GM19372 (cell line): ENCODE data around the gene ACTL6B.
A peak's percentile ranks its signal among the peaks of the same experiment; 100 is the strongest.

ENCODE experiments used
- ATAC-seq: cut with Tn5 transposase; IDR thresholded peaks from one replicate; pipeline ENCODE4 v1.9.1; 2021; ENCODE audit warnings: mild to moderate bottlenecking, low read depth, moderate library complexity; ENCODE audit not compliant: unreplicated experiment

Gene ACTL6B

DNA sequence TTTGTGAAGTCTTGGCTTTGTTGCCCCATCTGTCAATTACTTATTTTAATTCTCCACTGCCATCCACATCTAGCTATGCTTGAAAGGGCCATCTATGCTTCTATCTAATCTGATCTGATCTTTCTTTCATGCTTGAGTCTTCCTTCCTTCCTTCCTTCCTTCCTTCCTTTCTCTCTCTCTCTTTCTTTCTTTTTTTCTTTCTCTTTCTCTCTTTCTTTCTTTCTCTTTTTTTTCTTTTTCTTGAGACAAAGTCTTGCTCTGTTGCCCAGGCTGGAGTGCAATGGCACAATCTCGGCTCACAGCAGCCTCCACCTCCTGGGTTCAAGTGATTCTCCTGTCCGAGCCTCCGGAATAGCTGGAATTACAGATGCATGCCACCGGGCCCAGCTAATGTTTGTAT is 26.2 kb downstream of the ACTL6B start:
- ATAC-seq = no peak

DNA sequence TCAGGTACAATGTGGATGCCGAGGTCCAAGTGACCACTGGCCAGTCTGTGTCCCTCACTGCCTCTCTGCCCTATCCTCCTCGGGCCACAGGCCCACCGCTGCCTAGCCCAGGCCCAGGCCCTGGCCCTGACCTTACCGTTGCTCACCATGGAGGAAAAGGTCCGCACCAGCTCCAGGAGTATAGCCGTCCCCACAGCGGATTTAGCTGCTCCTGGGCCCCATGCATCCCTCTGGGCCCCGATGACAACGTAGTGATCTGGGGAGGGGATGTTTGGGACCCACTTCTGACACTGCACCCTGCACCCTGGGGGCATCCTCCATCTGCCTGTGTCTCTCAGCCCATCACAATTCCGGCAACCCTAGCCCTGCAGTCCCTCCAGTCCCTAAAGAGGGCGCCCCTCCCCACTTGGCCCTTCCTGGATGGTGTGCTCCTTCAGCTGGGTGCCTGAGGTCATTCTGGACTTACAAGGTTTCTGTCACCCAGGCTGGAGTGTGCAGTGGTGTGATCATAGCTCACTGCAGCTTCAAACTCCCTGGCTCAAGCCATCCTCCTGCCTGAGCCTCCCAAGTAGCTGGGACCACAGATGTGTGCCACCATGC is 27.0 kb downstream of the ACTL6B start:
- ATAC-seq = no peak

DNA sequence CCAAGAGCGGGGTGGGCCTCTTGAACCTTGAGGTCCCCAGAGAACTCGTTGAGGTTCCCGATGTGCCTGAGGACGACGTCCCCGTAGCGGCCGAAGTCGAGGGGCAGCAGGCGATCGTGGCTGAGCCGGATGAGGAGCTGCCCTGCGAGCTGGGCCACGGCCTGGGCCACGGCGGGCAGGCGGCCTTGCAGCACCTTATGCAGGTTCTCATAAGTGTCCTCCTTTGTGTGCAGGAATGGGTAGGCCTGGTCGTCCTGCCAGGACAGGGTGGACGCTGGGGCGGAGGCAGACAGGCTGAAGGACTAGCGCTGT is 29.1 kb downstream of the ACTL6B start:
- no peak for ATAC-seq

DNA sequence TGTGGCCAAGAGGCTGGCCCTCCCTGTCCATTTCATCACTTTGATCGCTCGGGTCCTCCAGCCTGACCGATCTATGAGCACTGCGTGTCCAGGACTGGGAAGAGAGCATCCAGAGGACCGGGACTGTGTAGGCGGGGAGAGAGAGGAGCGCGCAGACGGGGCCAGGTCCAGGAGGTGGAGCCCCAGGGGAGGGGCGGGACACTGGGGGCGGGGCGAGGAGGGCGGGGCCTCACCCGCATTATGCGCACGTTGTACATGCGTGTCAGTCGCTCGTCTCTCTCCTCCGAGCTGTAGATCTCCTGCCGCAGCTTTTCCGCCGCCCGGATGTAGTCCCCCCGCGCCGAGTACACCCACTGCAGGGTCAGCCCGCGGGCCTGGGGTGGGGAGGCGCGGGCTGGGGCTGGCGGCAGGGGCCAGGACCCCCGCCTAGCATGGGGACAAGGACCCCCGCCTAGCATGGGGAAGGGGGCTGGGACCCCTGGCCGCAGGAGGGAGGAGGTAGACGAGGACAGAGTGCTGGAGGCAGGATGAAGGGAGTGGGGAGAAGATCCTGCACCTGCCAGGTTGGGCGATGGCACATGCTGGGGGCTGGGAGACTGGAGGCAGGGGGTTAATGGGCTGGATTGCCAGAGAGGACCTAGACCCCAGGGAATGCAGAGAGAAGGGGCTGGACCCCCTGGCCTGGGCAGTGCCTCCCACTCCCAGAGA is 29.6 kb downstream of the ACTL6B start:
- ATAC-seq = peak; percentile 81

DNA sequence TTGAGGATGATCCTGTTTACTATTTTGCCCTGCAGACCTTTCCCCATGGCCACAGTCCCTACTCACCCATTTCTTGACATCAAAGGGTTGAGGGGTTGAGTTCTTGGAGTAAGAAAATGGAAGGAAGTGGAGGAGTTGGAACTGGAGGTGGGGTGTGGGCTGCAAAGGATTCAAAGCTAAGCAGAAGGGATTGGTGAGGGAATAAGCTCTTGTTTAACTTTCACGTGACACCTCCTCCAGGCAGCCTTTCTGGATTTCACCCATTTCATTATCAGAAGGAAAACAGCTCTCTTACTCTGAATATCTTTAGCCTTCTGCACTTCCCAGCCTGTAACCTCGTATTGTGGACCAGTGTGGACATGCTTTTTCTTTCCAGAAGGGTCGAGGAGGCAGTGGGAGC is 30.2 kb downstream of the ACTL6B start:
- no peak for ATAC-seq

DNA sequence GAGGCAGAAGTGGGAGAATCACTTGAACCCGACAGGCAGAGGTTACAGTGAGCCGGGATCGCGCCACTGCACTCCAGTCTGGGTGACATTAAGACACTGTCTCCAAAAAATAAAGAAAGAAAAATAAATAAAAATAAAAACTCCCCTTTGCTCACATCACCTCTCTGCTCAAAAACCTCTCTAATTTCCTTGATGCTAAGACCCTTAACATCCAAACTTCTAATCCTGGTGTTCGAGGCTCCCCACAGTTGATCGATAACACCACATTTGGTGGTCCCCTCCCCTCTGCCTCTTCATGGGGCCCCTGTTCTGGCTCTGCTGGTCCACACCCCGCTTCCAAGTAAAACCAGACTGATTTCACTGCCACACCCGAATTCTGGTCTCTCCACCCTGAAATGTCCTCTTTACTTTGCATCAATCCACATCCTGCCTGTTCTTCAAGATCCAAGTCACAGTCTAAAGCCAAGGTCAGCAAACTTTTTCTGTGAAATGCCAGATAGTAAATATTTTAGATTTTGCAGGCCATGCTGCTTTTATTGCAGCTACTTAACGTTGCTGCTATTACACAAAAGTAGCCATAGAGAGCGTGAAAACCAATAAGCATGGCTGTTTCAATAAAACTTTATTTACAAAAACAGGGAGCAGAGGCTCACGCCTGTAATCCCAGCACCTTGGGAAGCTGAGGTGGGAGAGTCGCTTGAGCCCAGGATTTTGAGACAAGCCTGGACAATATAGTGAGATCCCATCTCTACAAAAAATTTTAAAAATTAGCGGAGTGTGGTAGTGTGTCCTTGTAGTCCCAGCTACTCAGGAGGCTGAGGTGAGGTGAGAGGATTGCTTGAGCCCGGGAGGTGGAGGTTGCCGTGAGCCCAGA is 32.1 kb downstream of the ACTL6B start:
- ATAC-seq = no peak

DNA sequence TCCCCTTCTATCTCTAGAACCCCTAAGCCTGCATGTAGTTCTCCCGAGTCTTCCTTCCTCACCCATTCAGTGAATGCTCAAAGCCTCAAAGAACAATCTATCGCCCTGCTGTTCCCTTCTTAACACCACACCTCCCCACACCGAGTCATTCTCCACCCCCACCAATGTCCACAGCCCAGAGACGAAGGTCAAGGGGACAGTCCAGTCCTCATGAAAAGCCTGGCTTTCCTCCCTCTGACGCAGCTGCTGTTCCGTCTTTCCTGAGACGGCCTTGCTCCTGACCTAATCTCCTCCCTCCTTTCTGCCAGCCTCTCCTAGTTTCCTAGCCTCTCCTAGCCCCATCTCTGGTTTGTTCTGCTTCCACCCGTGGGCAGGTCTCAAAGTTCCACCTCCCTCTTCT is 34.7 kb downstream of the ACTL6B start:
- no peak for ATAC-seq

DNA sequence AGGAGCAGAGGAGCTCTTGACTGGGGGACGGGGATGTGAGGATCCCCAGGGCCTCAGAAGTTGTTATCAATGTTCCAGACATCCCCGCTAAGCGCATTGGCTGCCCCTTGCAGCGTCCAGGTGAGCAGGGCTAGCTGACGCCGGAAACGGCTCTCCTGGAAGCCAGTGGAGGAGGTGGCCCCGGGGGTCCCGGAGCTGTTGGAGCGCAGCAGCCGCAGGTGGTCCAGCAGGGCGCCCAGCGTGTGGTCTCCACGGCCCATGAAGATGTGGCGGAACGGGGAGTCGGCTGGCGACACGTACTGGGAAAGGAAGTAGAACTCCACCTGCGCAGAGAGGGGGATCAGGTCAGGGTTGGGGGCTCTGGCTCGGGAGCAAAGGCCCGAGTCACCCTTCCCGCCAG is 35.4 kb downstream of the ACTL6B start:
- no peak for ATAC-seq

DNA sequence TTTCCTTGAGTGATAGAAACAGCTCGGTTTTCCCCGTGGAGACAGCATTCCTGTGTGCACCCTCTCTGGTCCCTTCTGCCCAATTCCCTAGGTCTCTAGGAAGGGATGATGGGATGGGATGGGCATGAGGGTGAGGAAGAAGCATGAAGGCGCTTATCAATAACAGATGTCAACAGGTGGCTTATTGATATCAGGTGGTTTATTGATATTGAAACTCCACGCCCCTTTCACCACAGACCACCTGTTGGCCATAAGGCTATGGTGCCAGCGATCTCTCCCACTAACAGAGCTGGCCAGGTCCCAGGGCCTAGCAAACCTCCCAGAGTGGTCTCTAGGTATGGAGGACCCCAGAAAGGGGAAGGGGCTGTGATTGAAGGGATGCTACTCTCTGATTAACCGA is 36.0 kb downstream of the ACTL6B start:
- ATAC-seq = no peak

DNA sequence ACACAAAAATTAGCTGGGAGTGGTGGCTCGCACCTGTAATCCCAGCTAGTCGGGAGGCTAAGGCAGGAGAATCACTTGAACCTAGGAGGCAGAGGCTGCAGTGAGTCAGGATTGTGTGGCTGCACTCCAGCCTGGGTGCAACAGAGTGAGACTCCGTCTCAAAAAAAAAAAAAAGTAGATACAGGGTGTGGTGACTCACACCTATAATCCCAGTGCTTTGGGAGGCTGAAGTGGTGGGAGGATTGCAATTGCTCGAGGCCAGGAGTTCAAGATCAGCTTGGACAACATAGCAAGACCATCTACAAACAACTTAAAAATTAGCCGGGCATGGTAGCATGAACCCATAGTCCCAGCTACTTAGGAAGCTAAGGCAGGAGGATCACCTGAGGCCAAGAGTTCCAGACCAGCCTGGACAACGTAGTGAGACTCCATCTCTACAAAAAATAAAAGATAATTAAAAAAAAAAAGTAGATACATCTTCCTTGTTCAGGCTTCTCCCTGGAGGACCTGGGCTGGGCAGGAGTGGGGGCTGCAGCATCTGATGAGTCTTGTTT is 41.9 kb downstream of the ACTL6B start:
- ATAC-seq = no peak

DNA sequence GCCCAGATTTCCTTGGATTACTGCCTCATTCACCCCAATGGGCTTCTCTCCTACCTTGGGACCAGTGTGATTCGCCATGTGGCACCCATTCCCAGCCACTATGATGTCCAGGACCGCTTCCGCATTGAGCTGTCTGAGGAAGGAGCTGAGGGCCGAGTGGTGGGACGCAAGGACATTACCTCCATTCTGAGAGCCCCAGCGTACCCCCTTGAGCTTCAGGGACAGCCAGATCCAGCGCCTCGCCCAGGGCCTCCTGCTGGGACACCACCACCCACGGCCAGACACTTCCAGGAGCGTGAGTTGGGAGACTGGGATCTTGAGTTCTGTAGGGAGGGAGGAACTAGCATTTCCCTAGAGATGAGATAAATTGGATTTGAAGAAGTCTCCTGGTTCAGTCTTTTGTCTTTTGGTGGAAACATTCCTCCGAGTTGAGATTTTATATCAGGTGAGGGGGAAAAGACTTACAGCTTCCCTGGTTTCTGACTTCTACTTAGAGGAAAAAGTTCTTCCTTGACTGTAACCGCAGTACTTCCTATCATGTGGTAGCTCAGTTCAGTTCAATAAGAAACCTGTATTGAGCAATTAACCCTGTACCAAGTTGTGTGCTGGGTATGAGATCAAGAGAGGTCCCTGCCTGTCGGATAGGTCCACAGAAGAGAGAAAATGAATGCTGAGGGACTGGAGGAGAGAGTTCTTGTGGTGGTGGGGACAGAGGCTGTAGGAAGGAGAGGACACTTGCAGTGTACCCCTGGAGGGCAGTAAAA is 42.7 kb downstream of the ACTL6B start:
- ATAC-seq = no peak

DNA sequence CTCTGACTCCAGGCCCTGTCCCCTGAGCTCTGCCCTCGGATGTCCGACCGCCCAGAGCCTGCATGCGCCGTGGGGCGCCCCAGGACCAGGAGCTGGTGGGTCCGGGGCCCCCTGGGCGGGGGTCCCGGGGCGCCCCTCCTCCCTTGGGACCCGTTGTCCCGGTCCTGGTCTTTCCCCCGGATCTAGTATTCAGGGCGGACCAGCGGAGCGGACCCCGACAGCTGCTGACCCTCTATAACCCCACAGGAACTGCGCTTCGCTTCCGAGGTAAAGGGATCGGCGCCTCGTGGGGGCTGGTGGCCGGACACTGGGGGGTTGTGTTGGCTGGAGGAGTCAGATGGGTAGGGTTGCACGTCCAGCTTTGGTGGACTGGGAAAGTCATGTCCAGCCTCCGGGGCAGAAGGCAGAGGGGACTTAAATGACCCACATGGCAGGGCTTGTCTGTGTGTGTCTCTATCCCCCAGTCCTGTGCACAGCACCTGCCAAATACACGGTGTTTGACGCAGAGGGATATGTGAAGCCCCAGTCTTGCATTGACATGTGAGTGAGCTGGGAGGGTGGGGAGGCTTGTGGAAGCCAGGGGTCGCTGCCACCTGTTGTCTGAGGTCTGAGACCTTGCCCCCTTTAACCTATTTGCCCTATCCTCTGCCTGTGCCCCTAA is 43.4 kb downstream of the ACTL6B start:
- no peak for ATAC-seq

DNA sequence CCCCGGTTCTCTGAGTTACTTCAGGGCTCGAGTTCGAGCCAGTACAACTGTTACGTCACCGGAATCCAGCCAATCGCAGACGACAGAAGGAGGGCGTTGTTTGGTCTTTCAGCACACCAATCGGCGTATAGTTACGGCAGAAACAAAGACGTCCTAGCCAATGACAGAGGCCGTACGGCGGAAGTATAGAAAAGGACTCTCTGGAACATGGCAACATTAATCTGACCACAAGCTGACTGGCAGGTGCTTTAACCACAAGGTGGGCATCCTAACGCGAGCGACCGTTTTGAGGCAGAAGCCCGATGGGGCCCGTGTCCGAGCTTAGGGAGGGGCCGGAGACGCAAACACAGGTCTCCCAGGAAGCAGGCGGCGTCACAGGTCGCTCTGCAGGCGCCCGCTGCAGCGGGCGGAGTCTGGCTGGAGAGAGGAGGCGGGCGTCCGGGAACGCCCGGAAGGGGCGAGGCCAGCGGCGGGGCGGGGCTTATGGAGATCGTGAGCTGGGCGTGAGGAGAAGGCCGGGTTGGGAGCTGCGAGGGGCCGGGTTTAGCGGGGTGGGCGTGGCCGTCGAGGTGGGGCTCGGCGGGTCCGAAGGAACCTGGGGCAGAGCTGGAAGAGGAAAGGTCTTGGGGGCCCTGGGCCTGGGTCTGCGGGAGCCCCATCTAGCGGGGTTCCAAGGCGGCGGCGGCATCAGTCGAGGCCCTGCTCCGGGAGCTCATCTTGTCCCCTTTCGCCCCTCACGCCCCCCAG is 44.1 kb downstream of the ACTL6B start, which contains the start of gene MOSPD3:
TSS of gene MOSPD3 (plus strand) at position 558 of the 747 bp plus-strand sequence. CDS start 252 bp downstream, outside the sequence.
- peak; percentile 92 for ATAC-seq

DNA sequence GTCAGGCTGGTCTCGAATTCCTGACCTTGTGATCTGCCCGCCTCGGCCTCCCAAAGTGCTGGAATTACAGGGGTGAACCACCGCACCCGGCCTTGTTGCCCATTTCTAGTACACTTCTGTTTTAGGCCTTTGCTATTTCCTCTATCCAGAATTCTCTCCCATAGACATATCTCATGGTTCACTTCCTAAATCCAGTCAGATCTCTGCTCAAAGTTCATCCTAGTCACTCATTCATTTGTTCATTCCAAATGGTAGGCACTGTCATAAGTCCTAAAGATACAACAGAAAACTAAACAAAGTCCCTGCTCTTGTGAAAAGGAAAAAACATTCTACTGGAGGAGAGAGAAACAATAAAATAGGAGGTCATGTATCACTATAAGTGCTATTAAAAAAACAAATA is 46.3 kb downstream of the ACTL6B start:
- no peak for ATAC-seq

DNA sequence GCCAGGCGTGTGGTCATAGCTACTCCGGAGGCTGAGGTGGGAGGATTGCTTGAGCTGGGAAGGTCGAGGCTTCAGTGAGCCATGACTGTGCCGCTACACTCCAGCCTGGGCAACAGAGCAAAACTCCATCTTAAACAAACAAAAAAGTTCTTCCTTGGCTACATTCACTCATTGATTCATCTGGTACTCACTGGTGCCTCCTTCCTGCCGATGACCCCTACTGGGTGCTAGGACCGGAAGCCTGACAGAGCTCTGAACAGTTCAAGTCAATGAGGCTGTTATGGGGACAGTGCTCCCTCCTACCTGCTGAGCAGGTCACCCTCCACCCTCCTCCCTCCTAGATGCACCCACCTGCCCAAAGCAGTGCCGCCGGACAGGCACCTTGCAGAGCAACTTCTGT is 49.1 kb downstream of the ACTL6B start:
- no peak for ATAC-seq

DNA sequence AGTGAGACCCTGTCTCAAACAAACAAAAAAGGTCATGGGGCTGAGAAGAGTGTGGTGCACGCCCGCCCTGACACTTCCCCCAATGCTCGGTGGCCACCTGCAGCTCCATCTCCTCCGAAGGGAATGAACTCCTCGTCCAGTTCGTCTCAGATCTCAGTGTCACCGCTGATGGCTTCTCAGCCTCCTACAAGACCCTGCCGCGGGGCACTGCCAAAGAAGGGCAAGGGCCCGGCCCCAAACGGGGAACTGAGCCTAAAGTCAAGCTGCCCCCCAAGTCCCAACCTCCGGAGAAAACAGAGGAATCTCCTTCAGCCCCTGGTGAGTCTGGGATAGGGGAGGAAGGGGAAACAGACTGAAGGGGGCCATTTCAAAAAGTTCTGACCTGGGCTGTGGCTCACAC is 49.9 kb downstream of the ACTL6B start:
- no peak for ATAC-seq

DNA sequence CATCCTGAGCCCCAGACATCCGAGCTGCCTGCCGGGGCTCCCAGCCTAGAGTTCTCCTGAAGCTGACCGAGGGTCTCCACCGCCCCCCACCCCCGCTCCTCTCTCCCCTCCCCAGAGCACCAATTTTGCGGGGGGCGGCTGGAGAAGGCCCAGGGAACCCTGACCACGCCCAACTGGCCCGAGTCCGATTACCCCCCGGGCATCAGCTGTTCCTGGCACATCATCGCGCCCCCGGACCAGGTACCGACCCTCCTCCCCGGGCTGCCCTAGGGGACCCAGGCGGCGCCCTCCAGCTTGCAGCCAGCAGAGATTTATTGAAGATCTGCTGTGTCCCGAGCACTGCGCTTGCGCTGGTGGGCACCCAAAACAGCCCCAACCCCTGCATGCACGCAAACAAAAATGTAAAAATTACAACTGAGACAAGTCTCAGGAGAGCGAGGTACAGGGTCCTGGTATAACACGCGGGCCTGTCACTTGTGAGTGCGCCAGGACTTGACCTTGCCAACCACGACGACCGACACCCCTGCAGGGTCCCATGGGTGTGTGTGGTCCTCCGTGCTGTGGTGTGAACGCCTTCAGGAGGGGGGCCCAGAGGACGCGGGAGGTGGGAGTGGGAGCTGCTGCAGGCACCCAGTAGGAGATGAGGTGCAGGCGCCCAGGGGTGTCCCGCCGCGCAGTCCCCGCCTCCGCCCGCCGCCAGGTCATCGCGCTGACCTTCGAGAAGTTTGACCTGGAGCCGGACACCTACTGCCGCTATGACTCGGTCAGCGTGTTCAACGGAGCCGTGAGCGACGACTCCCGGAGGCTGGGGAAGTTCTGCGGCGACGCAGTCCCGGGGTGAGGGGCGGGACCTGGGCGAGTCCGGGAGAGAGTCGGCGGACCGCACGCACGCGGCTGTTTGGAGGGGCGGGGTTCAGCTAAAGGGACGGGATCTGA is 51.0 kb downstream of the ACTL6B start:
- no peak for ATAC-seq
